ENCODE measurements around the gene OARD1.

DNA sequence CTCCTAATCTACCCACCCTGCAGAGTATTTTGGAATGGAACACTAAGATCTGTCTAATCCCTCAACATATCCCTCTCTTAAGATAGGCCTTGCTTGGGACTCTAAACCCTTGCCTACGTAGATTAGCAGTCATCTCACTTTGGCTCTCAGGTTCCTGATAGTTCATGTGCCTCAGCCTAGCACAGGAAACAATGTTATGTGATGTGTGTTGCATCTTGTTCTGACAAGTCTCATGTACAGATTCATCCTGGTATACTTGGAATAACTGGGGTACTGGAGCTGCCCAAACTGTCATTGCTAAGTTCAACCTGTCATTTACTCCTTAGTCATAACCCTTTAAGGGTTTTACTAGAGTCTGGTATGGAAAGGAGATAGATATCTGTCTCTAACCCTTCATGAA, 47.9 kb upstream of the OARD1 start:
- TF ChIP-seq, protein P1, sequence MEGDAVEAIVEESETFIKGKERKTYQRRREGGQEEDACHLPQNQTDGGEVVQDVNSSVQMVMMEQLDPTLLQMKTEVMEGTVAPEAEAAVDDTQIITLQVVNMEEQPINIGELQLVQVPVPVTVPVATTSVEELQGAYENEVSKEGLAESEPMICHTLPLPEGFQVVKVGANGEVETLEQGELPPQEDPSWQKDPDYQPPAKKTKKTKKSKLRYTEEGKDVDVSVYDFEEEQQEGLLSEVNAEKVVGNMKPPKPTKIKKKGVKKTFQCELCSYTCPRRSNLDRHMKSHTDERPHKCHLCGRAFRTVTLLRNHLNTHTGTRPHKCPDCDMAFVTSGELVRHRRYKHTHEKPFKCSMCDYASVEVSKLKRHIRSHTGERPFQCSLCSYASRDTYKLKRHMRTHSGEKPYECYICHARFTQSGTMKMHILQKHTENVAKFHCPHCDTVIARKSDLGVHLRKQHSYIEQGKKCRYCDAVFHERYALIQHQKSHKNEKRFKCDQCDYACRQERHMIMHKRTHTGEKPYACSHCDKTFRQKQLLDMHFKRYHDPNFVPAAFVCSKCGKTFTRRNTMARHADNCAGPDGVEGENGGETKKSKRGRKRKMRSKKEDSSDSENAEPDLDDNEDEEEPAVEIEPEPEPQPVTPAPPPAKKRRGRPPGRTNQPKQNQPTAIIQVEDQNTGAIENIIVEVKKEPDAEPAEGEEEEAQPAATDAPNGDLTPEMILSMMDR (IDR thresholded peaks at IDR 0.05), result no peak
- TF ChIP-seq POLR2A (IDR thresholded peaks at IDR 0.05), result no peak

Measured in heart left ventricle (tissue), 13 donors.